ENCODE data around the gene KRTAP10-9.

- TF ChIP-seq CTCF (IDR thresholded peaks at IDR 0.05 in 4 of 5, conservative IDR thresholded peaks at IDR 0.05 in 1 of 5) (no peak), POLR2A (IDR thresholded peaks at IDR 0.05) (no peak)
Measured at GRCh38 chr21:44612029-44612486, 14.8 kb upstream of the KRTAP10-9 start, which contains the start of gene KRTAP10-8.
